Diencephalon (tissue), 1 donor: ENCODE results near the gene OR8D2. TPM values are rescaled to one million over a fixed set of nuclear protein-coding genes. Genes with fewer than 3 reads are reported as not detected.

Experiments used
- total RNA-seq: library from RNA; depleted of rRNA; stranded (reverse); fragments of >200 nt; gene quantifications from one replicate; pipeline ENCODE4 v1.2.3, GENCODE V29; 2014

Gene OR8D2
- not detected for total RNA-seq

GRCh38 chr11:124320097-124320496 is at the start of gene OR8D2:
TSS of gene OR8D2 (minus strand) at chr11:124320197. CDS start at chr11:124320197, 0 bp downstream.

GRCh38 chr11:124313849-124314248 is 6.1 kb downstream of the OR8D2 start, which contains the start of gene OR8D1:
TSS of gene OR8D1 (minus strand) at chr11:124313949. CDS start at chr11:124310766, 3,183 bp downstream.

Other genes starting within 250 kb of the OR8D2 start
- gene VWA5A, start 204.7 kb downstream of the OR8D2 start, total RNA-seq: 38.1 TPM
- gene OR10D3, start 136.9 kb downstream of the OR8D2 start, total RNA-seq: not detected
- not detected for gene OR8G1, start 79.1 kb downstream of the OR8D2 start, total RNA-seq
- not detected for gene OR8G5, start 63.8 kb downstream of the OR8D2 start, total RNA-seq
- gene OR8D1, start 6.2 kb downstream of the OR8D2 start, total RNA-seq: not detected
- gene OR8B2, start 64.3 kb upstream of the OR8D2 start, total RNA-seq: not detected
- not detected for gene OR8B3, start 78.8 kb upstream of the OR8D2 start, total RNA-seq
- not detected for gene OR8B4, start 104.7 kb upstream of the OR8D2 start, total RNA-seq
- gene OR8B8, start 125.5 kb upstream of the OR8D2 start, total RNA-seq: not detected
- gene OR8B12, start 223.5 kb upstream of the OR8D2 start, total RNA-seq: not detected
- gene OR8A1, start 249.8 kb upstream of the OR8D2 start, total RNA-seq: 0.23 TPM